IMR-90 (cell line): Measurements from ENCODE around the gene CARS2. TPM values are rescaled to one million over a fixed set of nuclear protein-coding genes. Genes with fewer than 3 reads are reported as not detected.

Experiments
- ATAC-seq: fragments of 200-7000 bp; cut with Tn5 transposase; 2 replicates; pipeline ENCODE4 v1.9.1; 2020; ENCODE audit warnings: low read depth, mild to moderate bottlenecking, moderate library complexity
- BruUV-seq: library from RNA; stranded (reverse); fragments of 400-500 nt; replicated peaks from 2 replicates; lab custom pipeline; 2021; lab: Mats Ljungman, UMichigan
- CTCF ChIA-PET: fragments of 300-600 bp; formaldehyde crosslinking; extraction: SDS; loops from one replicate; lab custom pipeline; 2021; ENCODE audit warnings: antibody characterized with exemption; lab: Yijun Ruan, JAX
- POLR2A ChIA-PET: fragments of 300-600 bp; sonication (Branson Sonifier 250); formaldehyde crosslinking; loops from one replicate; lab custom pipeline; 2022; ENCODE audit warnings: antibody characterized with exemption; ENCODE audit not compliant: unreplicated experiment; lab: Charles Lee
- DNase-seq: peaks from one replicate; pipeline ENCODE4 v3.0.0; 2013
- H2AFZ ChIP-seq: replicated peaks from 2 replicates; pipeline ENCODE3; 2013; ENCODE audit warnings: low read length, mild to moderate bottlenecking; ENCODE audit not compliant: poor library complexity
- H2AK5ac ChIP-seq: 2 replicates; pipeline ENCODE4 v1.6.1; 2013; ENCODE audit warnings: low read depth, low read length, inconsistent platforms
- H2AK9ac ChIP-seq: replicated peaks from 2 replicates; pipeline ENCODE3; 2013; ENCODE audit warnings: mild to moderate bottlenecking, low read depth, low read length, moderate library complexity; ENCODE audit not compliant: poor library complexity
- H2BK120ac ChIP-seq: 2 replicates; pipeline ENCODE4 v1.6.1; 2013; ENCODE audit warnings: low read depth, low read length, inconsistent platforms
- H2BK15ac ChIP-seq: 3 replicates; pipeline ENCODE4 v1.6.1; 2013; ENCODE audit warnings: low read depth, low read length, inconsistent platforms
- H2BK20ac ChIP-seq: 2 replicates; pipeline ENCODE4 v1.6.1; 2013; ENCODE audit warnings: low read depth, mild to moderate bottlenecking, inconsistent platforms, low read length, moderate library complexity
- H2BK5ac ChIP-seq: 2 replicates; pipeline ENCODE4 v1.6.1; 2013; ENCODE audit warnings: mild to moderate bottlenecking, low read depth, low read length, inconsistent platforms; ENCODE audit not compliant: poor library complexity, severe bottlenecking
- H3K14ac ChIP-seq: replicated peaks from 2 replicates; pipeline ENCODE4 v1.6.1; 2013; ENCODE audit warnings: low read depth, low read length, inconsistent platforms
- H3K18ac ChIP-seq: 2 replicates; pipeline ENCODE4 v1.6.1; 2013; ENCODE audit warnings: low read depth, low read length, control low read depth
- H3K23ac ChIP-seq: 2 replicates; pipeline ENCODE4 v1.6.1; 2013; ENCODE audit warnings: low read depth, low read length, inconsistent platforms
- H3K27ac ChIP-seq: 2 replicates; pipeline ENCODE4 v1.5.1; 2013; ENCODE audit warnings: mild to moderate bottlenecking, control low read depth, low read length; ENCODE audit not compliant: insufficient read depth
- H3K27me3 ChIP-seq: 2 replicates; pipeline ENCODE4 v1.6.1; 2013; ENCODE audit warnings: low read length; ENCODE audit not compliant: control insufficient read depth, insufficient read depth
- H3K36me3 ChIP-seq: 2 replicates; pipeline ENCODE4 v1.6.1; 2013; ENCODE audit warnings: low read length, mixed read lengths; ENCODE audit not compliant: control insufficient read depth, insufficient read depth
- H3K4ac ChIP-seq: 2 replicates; pipeline ENCODE4 v1.6.1; 2013; ENCODE audit warnings: low read depth, low read length, inconsistent platforms
- H3K4me1 ChIP-seq: 2 replicates; pipeline ENCODE4 v1.6.1; 2013; ENCODE audit warnings: low read length, mixed read lengths; ENCODE audit not compliant: control insufficient read depth, insufficient read depth
- H3K4me2 ChIP-seq: 2 replicates; pipeline ENCODE4 v1.6.1; 2013; ENCODE audit warnings: low read depth, mild to moderate bottlenecking, control low read depth, low read length, moderate library complexity
- H3K4me3 ChIP-seq: 2 replicates; pipeline ENCODE4 v1.5.1; 2013; ENCODE audit warnings: low read depth, mild to moderate bottlenecking, control low read depth, low read length, moderate library complexity; ENCODE audit not compliant: insufficient read depth
- H3K56ac ChIP-seq: 2 replicates; pipeline ENCODE4 v1.6.1; 2013; ENCODE audit warnings: low read length, inconsistent platforms; ENCODE audit not compliant: insufficient read depth; ENCODE audit errors: extremely low read depth
- H3K79me1 ChIP-seq, 2 experiments: 2 replicates each; pipeline ENCODE4 v1.6.1; 2013; ENCODE audit warnings: low read length in 2 of 2, inconsistent platforms in 1 of 2, low read depth in 1 of 2
- H3K9ac ChIP-seq: 2 replicates; pipeline ENCODE4 v1.6.1; 2013; ENCODE audit warnings: low read depth, low read length, control low read depth
- H3K9me1 ChIP-seq: 2 replicates; pipeline ENCODE4 v1.6.1; 2013; ENCODE audit warnings: low read length, inconsistent platforms; ENCODE audit not compliant: insufficient read depth
- H3K9me3 ChIP-seq: 2 replicates; pipeline ENCODE4 v1.6.1; 2013; ENCODE audit warnings: low read length; ENCODE audit not compliant: control insufficient read depth, insufficient read depth
- H4K20me1 ChIP-seq: 2 replicates; pipeline ENCODE4 v1.6.1; 2013; ENCODE audit warnings: low read length, inconsistent platforms; ENCODE audit not compliant: insufficient read depth
- H4K5ac ChIP-seq: 2 replicates; pipeline ENCODE4 v1.6.1; 2013; ENCODE audit warnings: mild to moderate bottlenecking, low read depth, low read length, control low read depth
- H4K8ac ChIP-seq, 2 experiments: 2 replicates each; pipeline ENCODE4 v1.6.1; 2013; ENCODE audit warnings: low read depth in 2 of 2, low read length in 2 of 2, control low read depth in 1 of 2, inconsistent platforms in 1 of 2
- H4K91ac ChIP-seq: 2 replicates; pipeline ENCODE4 v1.6.1; 2013; ENCODE audit warnings: low read depth, low read length, inconsistent platforms; ENCODE audit not compliant: insufficient read depth
- BHLHE40 ChIP-seq: fragments of 150-350 bp; IDR thresholded peaks from 2 replicates; pipeline ENCODE4 v1.6.1; 2016; ENCODE audit warnings: mild to moderate bottlenecking, low read depth, low read length
- CEBPB ChIP-seq: IDR thresholded peaks from 2 replicates; pipeline ENCODE4 v1.6.1; 2012; ENCODE audit warnings: low read depth, low read length, improper control_type of control experiment
- CHD1 ChIP-seq: IDR thresholded peaks from 2 replicates; pipeline ENCODE4 v1.6.1; 2012; ENCODE audit warnings: low read depth, low read length, improper control_type of control experiment
- CTCF ChIP-seq: conservative IDR thresholded peaks from 2 replicates; pipeline ENCODE4 v1.5.1; 2012; ENCODE audit warnings: mild to moderate bottlenecking, low read depth, low read length, improper control_type of control experiment
- FOS ChIP-seq: fragments of 150-350 bp; IDR thresholded peaks from 2 replicates; pipeline ENCODE4 v1.6.1; 2016; ENCODE audit warnings: low read depth, low read length
- MAFK ChIP-seq: IDR thresholded peaks from 2 replicates; pipeline ENCODE4 v1.6.1; 2012; ENCODE audit warnings: low read depth, low read length, improper control_type of control experiment
- MAZ ChIP-seq: IDR thresholded peaks from 2 replicates; pipeline ENCODE4 v1.6.1; 2012; ENCODE audit warnings: low read depth, mild to moderate bottlenecking, low read length, improper control_type of control experiment, moderate library complexity, borderline replicate concordance
- MXI1 ChIP-seq: IDR thresholded peaks from 2 replicates; pipeline ENCODE4 v1.6.1; 2012; ENCODE audit warnings: low read depth, mild to moderate bottlenecking, low read length, moderate library complexity, borderline replicate concordance
- POLR2A ChIP-seq: IDR thresholded peaks from 2 replicates; pipeline ENCODE4 v1.6.1; 2012; ENCODE audit warnings: mild to moderate bottlenecking, low read depth, low read length
- RAD21 ChIP-seq: IDR thresholded peaks from 2 replicates; pipeline ENCODE4 v1.6.1; 2012; ENCODE audit warnings: low read length, improper control_type of control experiment
- RFX5 ChIP-seq: IDR thresholded peaks from 2 replicates; pipeline ENCODE4 v1.8.0; 2012; ENCODE audit warnings: low read depth, mild to moderate bottlenecking, low read length, moderate library complexity
- SMC3 ChIP-seq: fragments of 150-350 bp; IDR thresholded peaks from 2 replicates; pipeline ENCODE4 v1.6.1; 2016; ENCODE audit warnings: low read depth, mild to moderate bottlenecking, antibody characterized with exemption, low read length, moderate library complexity
- WGBS, 2 experiments: methylation state at CpG; one replicate each; pipeline versions ENCODE4 v1.1.5 to v1.1.7; 2013; ENCODE audit warnings: missing lambda C conversion rate in 2 of 2; ENCODE audit not compliant: insufficient read length in 1 of 2; ENCODE audit errors: extremely low coverage in 2 of 2; 5-methylcytosine and 5-hydroxymethylcytosine counted together
- dilution Hi-C: fragments of 300-500 bp; cut with HindIII; formaldehyde crosslinking; loops from one replicate; pipeline ENCODE4 v1.14.3; 2018; ENCODE audit warnings: low sequenced_read_pairs; ENCODE audit not compliant: unreplicated experiment
- in situ Hi-C: fragments of 300-500 bp; cut with MboI; formaldehyde crosslinking; loops from 3 replicates; pipeline ENCODE4 v1.14.3; 2019; ENCODE audit warnings: low sequenced_read_pairs, inconsistent platforms, mixed read lengths
- intact Hi-C: fragments of 100-400 bp; cut with micrococcal nuclease; formaldehyde crosslinking; loops from 2 replicates; pipeline ENCODE4 v1.10.0; 2022
- polyA plus RNA-seq, 3 experiments: library from polyadenylated mRNA; depleted of rRNA; stranded (reverse); fragments of >200 nt; gene quantifications; 2 replicates each; pipeline ENCODE4 v1.2.3, GENCODE V29; 2012; ENCODE audit warnings: low replicate concordance in 1 of 3
- total RNA-seq: library from RNA; depleted of rRNA; stranded (reverse); fragments of >200 nt; gene quantifications from 2 replicates; pipeline ENCODE4 v1.2.3, GENCODE V29; 2012
- TF ChIP-seq, protein P1 (sequence below): fragments of 150-350 bp; IDR thresholded peaks from 2 replicates; pipeline ENCODE4 v1.6.1; 2017; ENCODE audit warnings: mild to moderate bottlenecking, antibody characterized with exemption, low read length, low read depth

CARS2 gene
- total and polyA plus RNA-seq, 2 of the 4 experiments (the other 2 are of a cell fraction), result 76.2 to 76.4 TPM

- no peaks in the 10 kb centered on the region for H3K27me3 ChIP-seq
- peaks cover 8% of the 10 kb centered on the region; the same call in 1 of the 2 replicates for H3K9me1 ChIP-seq
- H3K56ac ChIP-seq, result no peak overlapping the region
- no peak overlapping the region for H4K91ac ChIP-seq
- H3K9ac ChIP-seq, result no peak overlapping the region
- dilution Hi-C loops, result no loop called here
- H3K4me1 ChIP-seq, result peaks cover 8% of the 10 kb centered on the region; the same call in 1 of the 2 replicates
- H3K4me3 ChIP-seq, result no peak overlapping the region
- H2BK120ac ChIP-seq, result no peak overlapping the region
- in situ Hi-C loops, result no loop called here
- DNase-seq, result peak; percentile 53
- TF ChIP-seq RFX5 (no peak), MAFK (peak; percentile 19; the same call in 1 of the 2 replicates), RAD21 (no peak), CHD1 (no peak), CTCF (no peak), CEBPB (no peak), POLR2A (no peak), MXI1 (no peak), MAZ (no peak), FOS (no peak), BHLHE40 (peak; percentile 66; the same call in 1 of the 2 replicates), SMC3 (no peak)
- TF ChIP-seq, protein P1, sequence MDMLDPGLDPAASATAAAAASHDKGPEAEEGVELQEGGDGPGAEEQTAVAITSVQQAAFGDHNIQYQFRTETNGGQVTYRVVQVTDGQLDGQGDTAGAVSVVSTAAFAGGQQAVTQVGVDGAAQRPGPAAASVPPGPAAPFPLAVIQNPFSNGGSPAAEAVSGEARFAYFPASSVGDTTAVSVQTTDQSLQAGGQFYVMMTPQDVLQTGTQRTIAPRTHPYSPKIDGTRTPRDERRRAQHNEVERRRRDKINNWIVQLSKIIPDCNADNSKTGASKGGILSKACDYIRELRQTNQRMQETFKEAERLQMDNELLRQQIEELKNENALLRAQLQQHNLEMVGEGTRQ, result no peak
- no peak for ATAC-seq
- no TSS peak for BruUV-seq
- H2AK5ac ChIP-seq, result no peak overlapping the region
- H2BK20ac ChIP-seq, result no peak overlapping the region
- H2BK15ac ChIP-seq, result no peak overlapping the region
- 72% methylated on average over 6 of the region's 29 CpGs; no CpG with 5 or more reads in 1 of the 2 experiments for WGBS, 2 experiments
- H3K4me2 ChIP-seq, result no peak overlapping the region
- H3K23ac ChIP-seq, result no peak overlapping the region
- no peak overlapping the region for H3K14ac ChIP-seq
- ChIA-PET CTCF (interaction anchor here (0.7 kb wide), 1 partner anchor 23 kb away, joined by 3 read pairs; no protein-coding TSS in a partner anchor), POLR2A (interaction anchor here (0.6 kb wide), 1 partner anchor 36 kb away, joined by 4 read pairs; no protein-coding TSS in a partner anchor)
- no peak overlapping the region for H3K27ac ChIP-seq
- H3K18ac ChIP-seq, result no peak overlapping the region
- intact Hi-C loops, result no loop called here
- H2AFZ ChIP-seq, result peak overlapping the region; percentile 15
- peak overlapping the region; percentile 15 for H2AK9ac ChIP-seq
- peaks cover 23% of the 10 kb centered on the region for H4K20me1 ChIP-seq
- H2BK5ac ChIP-seq, result no peak overlapping the region
- peaks cover under 1 to 29% of the 10 kb centered on the region in 2 experiments; a peak in 3 of 4 replicates for H3K79me1 ChIP-seq
- H3K36me3 ChIP-seq, result peaks cover 75% of the 10 kb centered on the region
- no peak overlapping the region for H4K8ac ChIP-seq
- no peak overlapping the region for H3K4ac ChIP-seq
- no peaks in the 10 kb centered on the region for H3K9me3 ChIP-seq
- no peak overlapping the region for H4K5ac ChIP-seq
Observed at GRCh38 chr13:110641055-110642015, 64.6 kb downstream of the CARS2 start.
